SKM-1 treated with dmso at 0.1 percent for 144 hours (cell line): ENCODE measurements around the gene CCK.

Experiments used
- DNase-seq: peaks from one replicate; lab custom pipeline; 2025; ENCODE audit not compliant: unreplicated experiment; lab: John Stamatoyannopoulos, UW

Gene CCK

GRCh38 chr3:42269647-42270046 lies 3.7 kb upstream of the CCK start:
- no peak for DNase-seq

- DNase-seq, result no peak
Measured at GRCh38 chr3:42267878-42268277, 1.9 kb upstream of the CCK start.

DNA sequence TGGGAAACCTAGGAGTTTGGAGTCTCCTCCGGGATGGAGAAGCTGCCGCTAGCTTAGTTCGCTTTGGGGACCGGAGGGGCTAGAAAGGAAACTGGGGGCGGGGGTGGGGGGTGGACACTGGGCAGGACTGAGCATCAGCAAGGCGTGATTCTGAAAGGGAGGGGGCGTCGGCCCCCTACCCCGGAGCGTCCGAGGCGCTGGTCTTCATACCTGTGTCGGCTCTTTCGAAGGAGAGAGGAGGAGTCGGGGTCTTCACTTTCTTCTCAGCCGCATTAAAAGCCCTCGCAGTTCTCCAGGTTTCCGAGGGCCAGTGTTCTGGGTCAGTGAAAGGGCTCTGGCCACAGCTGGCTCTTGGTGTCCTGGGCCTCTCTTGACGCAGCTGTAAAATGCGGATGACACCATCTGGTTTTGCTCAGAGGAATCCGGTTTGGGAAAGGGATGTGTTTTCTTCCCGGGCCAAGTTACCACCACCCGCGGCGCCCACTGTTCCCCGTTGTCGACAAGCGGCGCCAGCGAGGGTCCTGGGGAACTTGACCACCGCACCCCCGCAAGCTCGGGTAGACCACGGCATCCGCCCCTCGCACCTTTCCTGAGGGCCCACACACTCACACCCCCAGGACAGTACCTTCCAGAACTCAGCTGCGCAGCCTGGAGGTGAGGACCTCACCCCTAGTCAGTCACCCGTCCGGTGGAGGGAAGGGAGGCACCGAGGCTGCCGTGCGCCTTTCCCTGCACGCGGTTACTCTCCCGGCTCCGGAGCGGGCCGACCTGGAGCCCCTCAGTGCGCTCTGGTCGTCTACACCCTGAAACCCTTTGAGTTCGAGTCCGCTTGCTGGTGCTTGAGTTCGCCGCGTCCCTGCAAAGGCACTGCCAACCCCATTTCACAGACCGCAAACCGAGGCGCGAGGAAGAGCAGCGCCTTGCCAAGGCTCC lies 660 bp downstream of the CCK start:
- no peak for DNase-seq

- no peak for DNase-seq
Measured at GRCh38 chr3:42264399-42265058, 1.5 kb downstream of the CCK start.

GRCh38 chr3:42263354-42264346 lies 2.3 kb downstream of the CCK start:
- DNase-seq, result no peak

GRCh38 chr3:42262525-42262924 lies 3.5 kb downstream of the CCK start:
- no peak for DNase-seq

- no peak for DNase-seq
Measured at GRCh38 chr3:42257007-42257406, 9.0 kb downstream of the CCK start.

GRCh38 chr3:42256135-42256819 lies 9.7 kb downstream of the CCK start:
- no peak for DNase-seq

GRCh38 chr3:42254566-42254965 lies 11.4 kb downstream of the CCK start:
- DNase-seq, result no peak

- no peak for DNase-seq
Measured at GRCh38 chr3:42250761-42251160, 15.2 kb downstream of the CCK start.

DNA sequence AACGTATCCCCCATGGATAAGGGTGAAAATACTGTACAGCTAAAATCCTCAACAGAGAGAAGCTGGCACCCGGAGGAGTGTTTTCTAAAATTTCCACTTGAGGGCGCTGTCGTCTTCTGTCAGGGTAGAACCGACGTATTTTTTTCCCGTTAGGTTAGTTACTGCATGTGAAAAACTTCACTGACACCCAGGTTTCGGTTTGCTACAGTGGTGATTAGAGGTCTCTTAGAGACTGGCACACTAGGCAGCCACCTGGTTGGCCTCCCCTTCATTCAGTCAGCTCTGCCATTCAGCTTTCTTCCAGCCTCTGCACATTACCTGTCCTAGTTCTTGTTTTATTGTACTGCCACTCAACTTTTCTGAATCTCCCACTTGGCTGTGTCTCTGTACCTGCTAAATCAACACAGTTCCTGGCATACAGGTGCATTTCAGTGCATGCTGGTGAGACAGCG lies 18.4 kb downstream of the CCK start:
- DNase-seq, result peak; percentile 54

GRCh38 chr3:42246091-42246490 lies 19.9 kb downstream of the CCK start:
- no peak for DNase-seq

DNA sequence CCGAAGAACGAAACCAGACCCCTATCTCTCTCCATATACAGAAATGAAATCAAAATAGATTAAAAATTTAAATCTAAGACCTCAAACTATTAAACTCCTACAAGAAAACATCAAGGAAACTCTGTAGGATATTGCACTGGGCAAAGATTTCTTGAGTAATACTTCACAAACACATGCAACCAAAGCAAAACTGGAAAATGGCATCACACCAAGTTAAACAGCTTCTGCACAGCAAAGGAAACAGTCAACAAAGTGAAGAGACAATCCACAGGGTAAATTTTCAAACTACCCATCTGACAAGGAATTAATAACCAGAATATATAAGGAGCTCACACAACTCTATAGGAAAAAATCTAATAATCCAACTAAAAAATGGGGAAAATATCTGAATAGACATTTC lies 29.4 kb downstream of the CCK start:
- DNase-seq, result no peak

GRCh38 chr3:42235532-42235931 lies 30.5 kb downstream of the CCK start:
- DNase-seq, result no peak

DNA sequence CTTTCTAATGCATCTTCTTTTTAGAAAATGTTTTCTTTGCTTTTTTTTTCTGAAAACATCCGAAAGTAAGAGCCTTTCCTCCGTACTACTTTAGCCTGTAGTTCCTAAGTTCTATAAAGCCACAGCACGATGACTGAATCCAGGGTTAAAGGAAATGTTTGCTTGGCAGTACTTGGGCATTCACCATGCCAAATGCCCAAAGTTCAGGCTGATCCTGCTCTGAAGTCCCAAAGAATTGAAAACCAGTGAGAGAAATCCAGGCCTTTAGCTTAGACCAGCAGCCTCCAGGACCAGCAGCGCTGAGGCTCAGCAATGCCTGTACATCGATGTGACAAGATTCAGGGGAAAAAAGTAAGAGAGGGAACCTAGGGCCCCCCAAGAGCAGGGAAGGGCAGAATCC lies 35.1 kb downstream of the CCK start:
- no peak for DNase-seq

- peak; percentile 8 for DNase-seq
Measured at GRCh38 chr3:42229942-42230688, 35.9 kb downstream of the CCK start.

- DNase-seq, result no peak
Measured at GRCh38 chr3:42229266-42229941, 36.6 kb downstream of the CCK start.

DNA sequence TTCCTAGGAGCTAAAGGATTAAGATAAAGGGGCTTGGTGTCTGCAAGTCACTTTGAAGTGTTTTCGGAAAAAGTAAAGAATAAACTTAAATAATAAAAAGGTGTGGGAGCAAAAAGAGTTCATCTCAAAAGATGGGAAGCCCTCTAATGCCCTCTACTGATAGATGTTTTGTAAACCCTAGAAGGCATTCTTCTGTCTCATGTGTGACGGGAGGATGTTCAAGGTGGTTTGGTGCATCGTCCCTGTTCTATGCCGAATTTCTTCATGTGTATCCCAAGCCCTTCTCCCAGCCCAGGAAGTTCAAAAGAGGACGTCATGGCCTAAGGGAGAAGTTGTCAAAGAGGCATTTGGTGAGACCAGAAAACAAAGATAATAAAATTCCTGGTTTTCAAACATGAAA lies 37.2 kb downstream of the CCK start:
- DNase-seq, result no peak
